Measurements from ENCODE around the gene RASSF3. TPM values are rescaled to one million over a fixed set of nuclear protein-coding genes. Genes with fewer than 3 reads are reported as not detected.
A peak's percentile ranks its signal among the peaks of the same experiment; 100 is the strongest.

The RASSF3 gene
- total RNA-seq, 4 donors from 2014 or later, result 5.2 to 11.5 (median 7.0) TPM

DNA sequence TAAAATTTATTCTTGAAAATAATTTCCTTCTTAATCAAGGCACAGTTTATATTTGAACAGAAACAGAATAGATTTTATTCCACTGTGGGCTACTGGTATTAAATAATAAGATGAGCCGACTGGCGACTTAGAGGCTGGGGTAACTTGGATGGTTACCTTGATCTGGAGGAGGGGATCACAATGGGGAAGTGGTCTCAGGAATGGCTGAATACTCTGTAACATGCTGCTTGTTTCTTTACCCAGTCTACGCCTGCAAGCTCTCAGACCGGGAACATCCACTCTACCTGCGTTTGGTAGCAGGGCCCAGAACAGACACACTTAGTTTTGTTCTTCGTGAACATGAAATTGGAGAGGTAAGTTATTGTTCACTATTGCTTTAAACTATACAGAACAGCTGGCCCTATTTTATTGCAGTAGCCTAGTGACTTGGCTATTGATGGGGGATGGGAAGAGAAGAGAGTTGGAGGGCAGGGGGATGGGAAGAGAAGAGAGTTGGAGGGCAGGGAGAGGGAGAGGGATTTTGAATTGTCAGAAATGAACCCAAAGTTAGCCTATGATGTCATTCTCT, 81.0 kb downstream of the RASSF3 start:
- H3K36me3 ChIP-seq, result no peaks in the 10 kb centered on the region
- intact Hi-C loops (cut with DNase I; ENCODE audit: low total_unique reads) (no loop called here), in situ Hi-C loops (cut with MboI; ENCODE audit: low sequenced_read_pairs in 4 of 4) (no loop called here)
- H3K4me3 ChIP-seq, result no peak overlapping the region
- H3K4me1 ChIP-seq, result peaks cover 4 to 16% of the 10 kb centered on the region in 2 donors
- H3K27ac ChIP-seq, result peak overlapping the region in 2 of 4 donors; percentile 24 to 64
- no peaks in the 10 kb centered on the region for H3K9me3 ChIP-seq
- no peak for TF ChIP-seq CTCF (IDR thresholded peaks at IDR 0.05 in 4 of 5, conservative IDR thresholded peaks at IDR 0.05 in 1 of 5)
- TF ChIP-seq POLR2A (IDR thresholded peaks at IDR 0.05), result no peak
- DNase-seq (no peak), ATAC-seq (peak in 1 of 2 donors; percentile 40)
- H3K27me3 ChIP-seq, result no peaks in the 10 kb centered on the region

DNA sequence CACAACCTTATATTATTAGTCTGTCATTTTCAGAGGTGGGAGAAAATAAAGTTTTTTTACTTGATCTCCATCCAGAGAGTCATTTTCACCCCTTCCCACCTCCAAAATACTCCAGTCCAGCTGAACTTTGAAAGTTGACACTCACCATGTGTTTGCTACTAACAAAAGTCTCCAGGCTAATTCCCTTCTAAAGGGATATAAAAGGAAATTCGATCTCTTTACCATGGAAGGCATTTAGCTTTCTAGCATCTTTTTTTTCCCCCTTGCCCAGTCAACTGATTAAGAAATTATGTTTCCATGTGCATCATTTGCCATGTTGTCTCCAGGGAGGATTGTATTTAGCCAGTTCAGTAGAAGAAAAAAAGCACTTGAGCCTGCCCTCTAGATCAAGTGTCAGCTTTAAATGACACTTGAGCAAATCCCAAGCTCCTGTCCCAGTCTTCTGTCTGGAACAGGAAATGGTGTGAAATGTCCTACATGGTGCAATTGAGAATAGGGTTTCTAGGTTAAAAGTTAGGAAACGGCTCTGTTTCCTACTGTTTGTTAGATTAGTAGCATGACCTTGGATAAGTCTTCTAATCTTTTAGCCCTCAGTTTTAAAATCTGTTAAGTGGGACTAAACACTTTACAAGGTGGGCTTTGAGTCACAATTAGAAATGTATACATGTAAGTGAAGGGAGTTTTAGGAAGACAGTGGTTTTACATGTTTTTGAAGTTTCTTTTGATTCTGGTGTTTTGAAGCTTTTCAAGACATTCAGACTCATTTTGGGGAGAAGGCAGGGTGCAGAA, 81.7 kb downstream of the RASSF3 start:
- no peaks in the 10 kb centered on the region for H3K9me3 ChIP-seq
- H3K4me3 ChIP-seq, result no peak overlapping the region
- TF ChIP-seq POLR2A (IDR thresholded peaks at IDR 0.05) (no peak), CTCF (IDR thresholded peaks at IDR 0.05 in 4 of 5, conservative IDR thresholded peaks at IDR 0.05 in 1 of 5) (no peak)
- no peaks in the 10 kb centered on the region for H3K36me3 ChIP-seq
- ATAC-seq (peak; percentile 75 to 86), DNase-seq (no peak)
- in situ Hi-C loops (cut with MboI; ENCODE audit: low sequenced_read_pairs in 4 of 4), result no loop called here
- intact Hi-C loops (cut with DNase I; ENCODE audit: low total_unique reads), result no loop called here
- H3K27me3 ChIP-seq, result no peaks in the 10 kb centered on the region
- peak overlapping the region in 2 of 4 donors; percentile 24 to 64 for H3K27ac ChIP-seq
- peaks cover 4 to 16% of the 10 kb centered on the region in 2 donors for H3K4me1 ChIP-seq

DNA sequence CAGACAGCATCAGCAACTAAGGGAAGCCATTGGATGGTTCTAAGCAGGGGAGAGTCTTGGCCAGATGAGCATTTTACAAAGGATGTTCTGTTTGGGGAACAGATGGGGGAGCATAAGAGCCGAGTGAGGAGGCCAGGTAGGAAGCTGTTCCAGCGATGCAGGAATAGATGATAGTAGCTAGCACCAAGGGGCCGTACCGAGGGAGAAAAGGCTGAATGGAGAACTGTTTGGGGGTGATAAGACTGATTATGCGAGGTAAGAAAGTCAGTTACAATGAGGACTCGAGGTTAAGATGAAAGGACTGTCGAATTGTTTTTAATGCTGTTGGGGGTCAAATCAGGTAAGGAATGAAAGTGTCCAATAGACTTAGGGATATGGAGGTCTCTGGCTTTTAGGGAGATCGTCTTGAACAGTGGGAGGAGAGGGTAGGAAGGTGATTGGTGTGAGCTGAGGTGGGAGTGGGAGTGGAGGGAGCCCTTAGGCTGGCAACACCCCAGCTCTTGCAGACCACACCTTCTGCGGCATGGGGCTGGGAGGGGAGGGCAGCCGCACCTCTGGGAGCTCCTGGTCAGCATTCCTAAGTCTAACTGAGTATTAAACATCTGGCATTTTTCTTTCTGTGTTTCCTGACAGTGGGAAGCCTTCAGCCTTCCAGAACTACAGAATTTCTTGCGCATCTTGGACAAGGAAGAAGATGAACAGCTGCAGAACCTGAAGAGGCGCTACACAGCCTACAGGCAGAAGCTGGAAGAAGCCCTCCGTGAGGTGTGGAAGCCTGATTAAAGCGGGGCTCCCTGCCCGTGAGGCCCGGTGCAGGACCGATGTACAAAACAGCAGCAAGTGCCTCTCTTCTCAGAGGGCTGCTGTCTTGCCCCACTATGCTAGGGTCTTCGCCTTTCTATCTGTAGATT, 84.1 kb downstream of the RASSF3 start:
- Histone ChIP-seq H3K4me3 (no peak overlapping the region), H3K36me3 (no peaks in the 10 kb centered on the region), H3K9me3 (no peaks in the 10 kb centered on the region), H3K27me3 (no peaks in the 10 kb centered on the region), H3K27ac (no peak overlapping the region), H3K4me1 (peaks cover 4 to 12% of the 10 kb centered on the region in 2 donors)
- DNase-seq (no peak), ATAC-seq (no peak)
- TF ChIP-seq POLR2A (IDR thresholded peaks at IDR 0.05), result no peak
- TF ChIP-seq CTCF (IDR thresholded peaks at IDR 0.05 in 4 of 5, conservative IDR thresholded peaks at IDR 0.05 in 1 of 5), result no peak
- in situ Hi-C loops (cut with MboI; ENCODE audit: low sequenced_read_pairs in 4 of 4) (no loop called here), intact Hi-C loops (cut with DNase I; ENCODE audit: low total_unique reads) (no loop called here)

DNA sequence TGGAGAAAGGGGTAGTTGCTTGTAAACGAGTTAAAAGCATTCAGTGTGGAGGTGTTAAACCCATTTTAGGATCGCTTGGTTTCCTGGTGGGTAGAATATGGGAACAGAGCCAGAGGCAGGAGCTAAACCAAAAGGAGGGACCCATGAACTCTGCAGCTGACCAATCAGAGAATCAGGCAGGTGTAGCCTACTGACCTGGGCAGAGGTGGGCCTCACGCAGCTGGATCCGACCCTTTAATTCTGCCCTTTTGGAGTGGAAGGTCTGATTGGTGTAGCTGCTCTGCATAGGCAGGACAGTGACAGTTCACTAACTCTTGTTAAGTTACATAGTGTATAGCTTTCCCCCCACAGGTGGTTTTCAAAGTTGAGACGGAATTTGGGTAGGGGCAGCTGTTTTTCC, 85.3 kb downstream of the RASSF3 start:
- intact Hi-C loops (cut with DNase I; ENCODE audit: low total_unique reads), result no loop called here
- in situ Hi-C loops (cut with MboI; ENCODE audit: low sequenced_read_pairs in 4 of 4), result no loop called here
- H3K4me3 ChIP-seq, result no peak overlapping the region
- no peaks in the 10 kb centered on the region for H3K27me3 ChIP-seq
- DNase-seq (no peak), ATAC-seq (no peak)
- no peaks in the 10 kb centered on the region for H3K36me3 ChIP-seq
- H3K4me1 ChIP-seq, result peaks cover 4 to 12% of the 10 kb centered on the region in 2 donors
- H3K27ac ChIP-seq, result no peak overlapping the region
- TF ChIP-seq CTCF (IDR thresholded peaks at IDR 0.05 in 4 of 5, conservative IDR thresholded peaks at IDR 0.05 in 1 of 5), result no peak
- TF ChIP-seq POLR2A (IDR thresholded peaks at IDR 0.05), result no peak
- no peaks in the 10 kb centered on the region for H3K9me3 ChIP-seq
